NB4 (cell line): ENCODE measurements around the gene AKR1E2.

Experiments used
- TF ChIP-seq, protein P1 (sequence below): IDR thresholded peaks from 2 replicates; pipeline ENCODE4 v1.6.1; 2011; ENCODE audit warnings: low read depth, low read length
- TF ChIP-seq, protein P2 (sequence below): IDR thresholded peaks from one replicate; pipeline ENCODE4 v1.5.1; 2012; ENCODE audit warnings: low read depth, low read length

DNA sequence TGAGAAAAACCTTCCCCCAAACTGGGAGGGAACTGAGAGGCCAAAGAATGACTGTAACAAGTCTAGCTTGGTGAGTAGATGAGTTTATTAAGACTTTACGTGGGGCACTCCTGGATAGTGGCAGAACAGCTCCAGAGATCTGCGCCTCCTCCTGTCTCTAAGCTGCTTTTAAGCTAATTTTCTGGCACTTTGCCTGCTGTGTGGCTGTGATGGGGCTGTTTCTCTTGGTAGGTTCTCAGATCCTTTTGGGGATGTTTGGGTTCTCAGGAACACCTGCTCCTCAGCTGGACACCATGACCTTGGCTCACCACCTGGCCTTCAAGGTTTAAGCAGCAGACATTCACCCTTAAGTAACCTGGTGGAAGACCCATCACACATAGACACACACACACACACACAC, 68.3 kb downstream of the AKR1E2 start:
- TF ChIP-seq, protein P1, sequence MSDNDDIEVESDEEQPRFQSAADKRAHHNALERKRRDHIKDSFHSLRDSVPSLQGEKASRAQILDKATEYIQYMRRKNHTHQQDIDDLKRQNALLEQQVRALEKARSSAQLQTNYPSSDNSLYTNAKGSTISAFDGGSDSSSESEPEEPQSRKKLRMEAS = no peak
- TF ChIP-seq, protein P2, sequence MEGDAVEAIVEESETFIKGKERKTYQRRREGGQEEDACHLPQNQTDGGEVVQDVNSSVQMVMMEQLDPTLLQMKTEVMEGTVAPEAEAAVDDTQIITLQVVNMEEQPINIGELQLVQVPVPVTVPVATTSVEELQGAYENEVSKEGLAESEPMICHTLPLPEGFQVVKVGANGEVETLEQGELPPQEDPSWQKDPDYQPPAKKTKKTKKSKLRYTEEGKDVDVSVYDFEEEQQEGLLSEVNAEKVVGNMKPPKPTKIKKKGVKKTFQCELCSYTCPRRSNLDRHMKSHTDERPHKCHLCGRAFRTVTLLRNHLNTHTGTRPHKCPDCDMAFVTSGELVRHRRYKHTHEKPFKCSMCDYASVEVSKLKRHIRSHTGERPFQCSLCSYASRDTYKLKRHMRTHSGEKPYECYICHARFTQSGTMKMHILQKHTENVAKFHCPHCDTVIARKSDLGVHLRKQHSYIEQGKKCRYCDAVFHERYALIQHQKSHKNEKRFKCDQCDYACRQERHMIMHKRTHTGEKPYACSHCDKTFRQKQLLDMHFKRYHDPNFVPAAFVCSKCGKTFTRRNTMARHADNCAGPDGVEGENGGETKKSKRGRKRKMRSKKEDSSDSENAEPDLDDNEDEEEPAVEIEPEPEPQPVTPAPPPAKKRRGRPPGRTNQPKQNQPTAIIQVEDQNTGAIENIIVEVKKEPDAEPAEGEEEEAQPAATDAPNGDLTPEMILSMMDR = no peak
